Peyer's patch (tissue), 4 donors: ENCODE results near the gene VWF. TPM values are rescaled to one million over a fixed set of nuclear protein-coding genes. Genes with fewer than 3 reads are reported as not detected.
"Not testable (repeated sequence)": the region's sequence is repeated elsewhere in the genome, so short reads cannot be mapped to it uniquely, and the experiment has no call there.

Source experiments
- DNase-seq, 3 donors: peaks; one replicate each; pipeline ENCODE4 v3.0.0-alpha.2; 2017 to 2019
- H3K27ac ChIP-seq, 4 donors: fragments of 200-600 bp; sonication (generic); one replicate each; pipeline ENCODE4 v1.5.1; 2016 to 2019
- H3K27me3 ChIP-seq, 2 donors: fragments of 200-600 bp; sonication (generic); one replicate each; pipeline ENCODE4 v1.5.1; 2019
- H3K36me3 ChIP-seq, 3 donors: fragments of 200-600 bp; sonication (generic); one replicate each; pipeline ENCODE4 v1.5.1; 2016 to 2019
- H3K4me1 ChIP-seq, 4 donors: fragments of 200-600 bp; sonication (generic); one replicate each; pipeline ENCODE4 v1.5.1; 2016 to 2019
- H3K4me3 ChIP-seq, 4 donors: fragments of 200-600 bp; sonication (generic); 1 replicate in 3 of 4; 2 replicates in 1 of 4; pipeline ENCODE4 v1.5.1; 2016 to 2019; ENCODE audit warnings: mild to moderate bottlenecking in 1 of 4
- H3K9me3 ChIP-seq, 4 donors: fragments of 200-600 bp; sonication (generic); one replicate each; pipeline ENCODE4 v1.5.1; 2016 to 2019; ENCODE audit warnings: mild to moderate bottlenecking in 1 of 4
- POLR2A ChIP-seq, 2 donors: fragments of 450-650 bp; IDR thresholded peaks; one replicate each; pipeline ENCODE4 v1.5.1; 2017; ENCODE audit warnings: antibody characterized with exemption in 2 of 2, mild to moderate bottlenecking in 2 of 2, moderate library complexity in 2 of 2
- total RNA-seq, 4 donors: library from RNA; depleted of rRNA; stranded (reverse); fragments of >200 nt; gene quantifications; one replicate each; pipeline ENCODE4 v1.1.0, GENCODE V29; 2016
- TF ChIP-seq, protein P1 (sequence below), 6 experiments: fragments of 450-650 bp in 4 of 6; fragments of 200-600 bp in 2 of 6; sonication (generic) in 1 of 6; IDR thresholded peaks; one replicate each; pipeline ENCODE4 v1.5.1; 2017 to 2019; ENCODE audit warnings: antibody characterized with exemption in 6 of 6, mild to moderate bottlenecking in 3 of 6, moderate library complexity in 1 of 6

The VWF gene
- total RNA-seq, 4 donors from 2014 or later = 21.5 to 98.2 (median 62.7) TPM

DNA sequence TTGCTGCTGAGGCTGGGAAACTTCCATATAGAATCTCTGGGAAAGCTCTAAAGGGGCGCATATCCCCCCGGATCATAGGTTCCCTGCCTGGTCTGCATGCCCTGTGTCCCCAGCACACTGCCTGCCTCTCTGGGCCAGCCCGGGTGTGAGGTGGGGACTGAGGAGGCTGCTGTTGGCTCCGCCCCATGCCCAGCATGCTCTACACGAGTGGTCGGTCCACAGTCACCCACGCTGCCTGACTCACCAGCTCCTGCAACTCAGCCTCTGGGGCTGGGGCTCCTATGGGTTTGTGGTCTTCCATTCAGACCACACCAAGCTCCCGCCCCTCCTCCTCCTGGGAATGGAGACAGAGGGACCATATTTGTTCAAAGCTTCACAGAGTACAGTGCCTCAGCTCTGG, 90.9 kb downstream of the VWF start:
- no peak for TF ChIP-seq POLR2A (IDR thresholded peaks at IDR 0.05)
- TF ChIP-seq, protein P1, sequence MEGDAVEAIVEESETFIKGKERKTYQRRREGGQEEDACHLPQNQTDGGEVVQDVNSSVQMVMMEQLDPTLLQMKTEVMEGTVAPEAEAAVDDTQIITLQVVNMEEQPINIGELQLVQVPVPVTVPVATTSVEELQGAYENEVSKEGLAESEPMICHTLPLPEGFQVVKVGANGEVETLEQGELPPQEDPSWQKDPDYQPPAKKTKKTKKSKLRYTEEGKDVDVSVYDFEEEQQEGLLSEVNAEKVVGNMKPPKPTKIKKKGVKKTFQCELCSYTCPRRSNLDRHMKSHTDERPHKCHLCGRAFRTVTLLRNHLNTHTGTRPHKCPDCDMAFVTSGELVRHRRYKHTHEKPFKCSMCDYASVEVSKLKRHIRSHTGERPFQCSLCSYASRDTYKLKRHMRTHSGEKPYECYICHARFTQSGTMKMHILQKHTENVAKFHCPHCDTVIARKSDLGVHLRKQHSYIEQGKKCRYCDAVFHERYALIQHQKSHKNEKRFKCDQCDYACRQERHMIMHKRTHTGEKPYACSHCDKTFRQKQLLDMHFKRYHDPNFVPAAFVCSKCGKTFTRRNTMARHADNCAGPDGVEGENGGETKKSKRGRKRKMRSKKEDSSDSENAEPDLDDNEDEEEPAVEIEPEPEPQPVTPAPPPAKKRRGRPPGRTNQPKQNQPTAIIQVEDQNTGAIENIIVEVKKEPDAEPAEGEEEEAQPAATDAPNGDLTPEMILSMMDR (IDR thresholded peaks at IDR 0.05) = no peak
- no peak overlapping the region for H3K27ac ChIP-seq
- no peak overlapping the region for H3K4me3 ChIP-seq
- H3K27me3 ChIP-seq = no peaks in the 10 kb centered on the region
- no peaks in the 10 kb centered on the region for H3K9me3 ChIP-seq
- no peaks in the 10 kb centered on the region for H3K4me1 ChIP-seq
- no peak for DNase-seq
- H3K36me3 ChIP-seq = no peaks in the 10 kb centered on the region

GRCh38 chr12:6032726-6033125, 91.7 kb downstream of the VWF start:
- Histone ChIP-seq H3K4me1 (no peaks in the 10 kb centered on the region), H3K4me3 (no peak overlapping the region), H3K9me3 (no peaks in the 10 kb centered on the region), H3K36me3 (no peaks in the 10 kb centered on the region), H3K27ac (no peak overlapping the region), H3K27me3 (no peaks in the 10 kb centered on the region)
- TF ChIP-seq, protein P1 (IDR thresholded peaks at IDR 0.05) = no peak
- no peak for TF ChIP-seq POLR2A (IDR thresholded peaks at IDR 0.05)
- no peak for DNase-seq

GRCh38 chr12:6031001-6031400, 93.5 kb downstream of the VWF start:
- Histone ChIP-seq H3K27ac (no peak overlapping the region), H3K36me3 (no peaks in the 10 kb centered on the region), H3K9me3 (peaks cover 0 to 4% (median 0%) of the 10 kb centered on the region in 4 donors), H3K27me3 (no peaks in the 10 kb centered on the region), H3K4me1 (no peaks in the 10 kb centered on the region), H3K4me3 (no peak overlapping the region)
- no peak for TF ChIP-seq POLR2A (IDR thresholded peaks at IDR 0.05)
- TF ChIP-seq, protein P1 (IDR thresholded peaks at IDR 0.05) = no peak
- DNase-seq = no peak

DNA sequence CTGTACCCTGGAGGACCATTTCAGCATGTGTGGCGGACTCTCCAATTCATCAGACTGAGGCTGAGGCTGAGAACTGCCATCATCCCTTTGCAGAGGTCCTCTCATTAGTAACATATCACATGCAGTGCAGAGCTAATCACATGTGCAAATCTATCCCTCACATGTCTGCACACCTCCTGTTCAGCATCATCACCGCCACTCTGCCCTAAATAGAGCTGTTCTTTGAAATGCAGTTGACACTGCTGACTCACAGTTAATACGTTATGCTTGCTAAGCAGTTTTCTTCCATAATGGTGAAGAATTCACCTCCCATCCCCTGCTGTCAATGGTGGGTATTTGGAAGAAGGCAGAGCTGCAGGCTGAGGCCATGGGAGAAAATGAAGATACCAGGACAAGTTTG, 94.4 kb downstream of the VWF start:
- Histone ChIP-seq H3K36me3 (no peaks in the 10 kb centered on the region), H3K4me3 (no peak overlapping the region), H3K9me3 (peaks cover 0 to 4% (median 0%) of the 10 kb centered on the region in 4 donors), H3K4me1 (no peaks in the 10 kb centered on the region), H3K27ac (no peak overlapping the region), H3K27me3 (no peaks in the 10 kb centered on the region)
- DNase-seq = no peak
- TF ChIP-seq, protein P1 (IDR thresholded peaks at IDR 0.05) = no peak
- TF ChIP-seq POLR2A (IDR thresholded peaks at IDR 0.05) = no peak

- Histone ChIP-seq H3K4me3 (no peak overlapping the region), H3K27ac (no peak overlapping the region), H3K27me3 (no peaks in the 10 kb centered on the region), H3K36me3 (no peaks in the 10 kb centered on the region), H3K4me1 (no peaks in the 10 kb centered on the region), H3K9me3 (peaks cover 0 to 4% (median 0%) of the 10 kb centered on the region in 4 donors)
- DNase-seq = no peak
- TF ChIP-seq POLR2A (IDR thresholded peaks at IDR 0.05) = no peak
- TF ChIP-seq, protein P1 (IDR thresholded peaks at IDR 0.05) = no peak
Observed at GRCh38 chr12:6029401-6029800, 95.1 kb downstream of the VWF start.

DNA sequence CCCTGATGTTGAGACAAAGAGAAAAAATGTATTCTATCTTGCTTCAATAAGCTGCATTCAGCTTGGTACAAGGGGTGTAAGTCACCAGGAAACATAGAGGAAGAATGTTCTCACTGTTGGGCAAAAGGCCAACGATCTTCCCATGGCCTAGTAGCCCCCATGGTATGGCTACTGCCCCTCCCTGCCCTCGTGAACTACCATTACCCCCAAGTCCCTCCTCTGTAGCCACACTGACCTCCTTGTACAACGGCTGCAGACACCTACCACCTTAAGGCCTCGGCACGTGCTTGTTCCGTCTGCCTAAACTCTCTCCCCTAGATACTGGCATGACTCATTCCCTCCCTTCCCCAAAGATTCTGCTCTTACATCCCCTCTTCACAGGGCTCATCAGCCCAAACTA, 97.5 kb downstream of the VWF start:
- Histone ChIP-seq H3K27me3 (no peaks in the 10 kb centered on the region), H3K27ac (no peak overlapping the region), H3K4me3 (no peak overlapping the region), H3K4me1 (no peaks in the 10 kb centered on the region), H3K36me3 (no peaks in the 10 kb centered on the region), H3K9me3 (peaks cover 0 to 4% (median 0%) of the 10 kb centered on the region in 4 donors)
- no peak for DNase-seq
- TF ChIP-seq POLR2A (IDR thresholded peaks at IDR 0.05) = no peak
- TF ChIP-seq, protein P1 (IDR thresholded peaks at IDR 0.05) = no peak

GRCh38 chr12:6025703-6026298, 98.7 kb downstream of the VWF start:
- not testable (repeated sequence) for H3K4me3 ChIP-seq, H3K27me3 ChIP-seq, H3K4me1 ChIP-seq, DNase-seq, H3K36me3 ChIP-seq, H3K27ac ChIP-seq, H3K9me3 ChIP-seq

GRCh38 chr12:6024066-6024465, 100.4 kb downstream of the VWF start:
- not testable (repeated sequence) for H3K9me3 ChIP-seq, H3K36me3 ChIP-seq, H3K4me3 ChIP-seq, DNase-seq, H3K4me1 ChIP-seq, H3K27me3 ChIP-seq, H3K27ac ChIP-seq
